ENCODE data around the gene AUH.

Gene AUH

GRCh38 chr9:91174772-91175171 lies 186.9 kb downstream of the AUH start:
- H3K79me2 ChIP-seq (ENCODE audit: low read length), result no peaks in the 10 kb centered on the region
- no peak overlapping the region for H3K4me2 ChIP-seq (ENCODE audit: low read length)
- TF ChIP-seq EZH2phosphoT487 (IDR thresholded peaks at IDR 0.05; ENCODE audit: low read depth), result no peak
- no peak for TF ChIP-seq CTCF (IDR thresholded peaks at IDR 0.05; ENCODE audit: low read depth, low read length)
- peaks cover 36% of the 10 kb centered on the region for H3K27me3 ChIP-seq (ENCODE audit: low read depth, low read length)
- H3K4me3 ChIP-seq (ENCODE audit: low read length), result no peak overlapping the region
- no peaks in the 10 kb centered on the region for H3K36me3 ChIP-seq (replicated peaks; ENCODE audit: low read depth, low read length)
- peaks cover 12% of the 10 kb centered on the region for H3K9me3 ChIP-seq (ENCODE audit: insufficient read depth, low read length)
- no peak overlapping the region for H2AFZ ChIP-seq (ENCODE audit: low read depth, low read length)
- peaks cover 2% of the 10 kb centered on the region; the same call in 1 of the 2 replicates for H4K20me1 ChIP-seq (ENCODE audit: insufficient read depth, low read length)
- H3K4me1 ChIP-seq (ENCODE audit: low read length), result no peaks in the 10 kb centered on the region
- no peak overlapping the region for H3K27ac ChIP-seq (ENCODE audit: low read length)
- no peak overlapping the region for H3K9ac ChIP-seq (ENCODE audit: low read length)

- Histone ChIP-seq H3K36me3 (replicated peaks; ENCODE audit: low read depth, low read length) (no peaks in the 10 kb centered on the region), H3K9ac (ENCODE audit: low read length) (no peak overlapping the region), H3K79me2 (ENCODE audit: low read length) (no peaks in the 10 kb centered on the region), H3K9me3 (ENCODE audit: insufficient read depth, low read length) (peaks cover 12% of the 10 kb centered on the region), H3K27ac (ENCODE audit: low read length) (no peak overlapping the region), H2AFZ (ENCODE audit: low read depth, low read length) (no peak overlapping the region), H3K4me1 (ENCODE audit: low read length) (no peaks in the 10 kb centered on the region), H4K20me1 (ENCODE audit: insufficient read depth, low read length) (no peaks in the 10 kb centered on the region), H3K27me3 (ENCODE audit: low read depth, low read length) (peaks cover 44% of the 10 kb centered on the region), H3K4me2 (ENCODE audit: low read length) (no peak overlapping the region), H3K4me3 (ENCODE audit: low read length) (no peak overlapping the region)
- no peak for TF ChIP-seq EZH2phosphoT487 (IDR thresholded peaks at IDR 0.05; ENCODE audit: low read depth)
- no peak for TF ChIP-seq CTCF (IDR thresholded peaks at IDR 0.05; ENCODE audit: low read depth, low read length)
Measured at GRCh38 chr9:91172329-91172728, 189.4 kb downstream of the AUH start.

GRCh38 chr9:91170951-91171350 lies 190.8 kb downstream of the AUH start:
- peaks cover 47% of the 10 kb centered on the region for H3K27me3 ChIP-seq (ENCODE audit: low read depth, low read length)
- no peak overlapping the region for H3K27ac ChIP-seq (ENCODE audit: low read length)

GRCh38 chr9:91166796-91167366 lies 194.8 kb downstream of the AUH start:
- Histone ChIP-seq H4K20me1 (ENCODE audit: insufficient read depth, low read length) (no peaks in the 10 kb centered on the region), H3K79me2 (ENCODE audit: low read length) (no peaks in the 10 kb centered on the region), H3K36me3 (replicated peaks; ENCODE audit: low read depth, low read length) (no peaks in the 10 kb centered on the region), H3K27ac (ENCODE audit: low read length) (no peak overlapping the region), H3K4me3 (ENCODE audit: low read length) (no peak overlapping the region), H3K4me2 (ENCODE audit: low read length) (no peak overlapping the region), H3K9me3 (ENCODE audit: insufficient read depth, low read length) (peaks cover 12% of the 10 kb centered on the region), H3K9ac (ENCODE audit: low read length) (no peak overlapping the region), H2AFZ (ENCODE audit: low read depth, low read length) (no peak overlapping the region), H3K4me1 (ENCODE audit: low read length) (no peaks in the 10 kb centered on the region), H3K27me3 (ENCODE audit: low read depth, low read length) (peaks cover 57% of the 10 kb centered on the region)
- no peak for TF ChIP-seq EZH2phosphoT487 (IDR thresholded peaks at IDR 0.05; ENCODE audit: low read depth)
- TF ChIP-seq CTCF (IDR thresholded peaks at IDR 0.05; ENCODE audit: low read depth, low read length), result no peak

More at GRCh38 chr9:91170951-91171350, 190.8 kb downstream of the AUH start:
- H3K4me2 ChIP-seq (ENCODE audit: low read length), result no peak overlapping the region
- no peaks in the 10 kb centered on the region for H3K36me3 ChIP-seq (replicated peaks; ENCODE audit: low read depth, low read length)
- no peak for TF ChIP-seq EZH2phosphoT487 (IDR thresholded peaks at IDR 0.05; ENCODE audit: low read depth)
- TF ChIP-seq CTCF (IDR thresholded peaks at IDR 0.05; ENCODE audit: low read depth, low read length), result no peak
- H2AFZ ChIP-seq (ENCODE audit: low read depth, low read length), result no peak overlapping the region
- H3K9ac ChIP-seq (ENCODE audit: low read length), result no peak overlapping the region
- H3K4me1 ChIP-seq (ENCODE audit: low read length), result no peaks in the 10 kb centered on the region
- H3K79me2 ChIP-seq (ENCODE audit: low read length), result no peaks in the 10 kb centered on the region
- peaks cover 12% of the 10 kb centered on the region for H3K9me3 ChIP-seq (ENCODE audit: insufficient read depth, low read length)
- H3K4me3 ChIP-seq (ENCODE audit: low read length), result no peak overlapping the region
- no peaks in the 10 kb centered on the region for H4K20me1 ChIP-seq (ENCODE audit: insufficient read depth, low read length)
